Measurements from ENCODE around the gene VILL.

Gene VILL

GRCh38 chr3:37995652-37996641, 5.4 kb downstream of the VILL start:
- Histone ChIP-seq H2AFZ (ENCODE audit: low read depth, low read length) (no peak overlapping the region), H3K36me3 (ENCODE audit: control insufficient read depth in 1 of 2, insufficient read depth in 2 of 2, low read depth in 1 of 2, low read length in 2 of 2) (peaks cover 3 to 32% of the 10 kb centered on the region in 2 experiments), H3K4me1 (ENCODE audit: control insufficient read depth, insufficient read depth, low read depth, low read length) (peaks cover 19% of the 10 kb centered on the region), H3K79me1 (replicated peaks; ENCODE audit: low read length, poor library complexity, severe bottlenecking) (no peaks in the 10 kb centered on the region), H3K4me3 (ENCODE audit: insufficient read depth in 1 of 2, low read depth in 1 of 2, low read length in 2 of 2) (no peak overlapping the region), H3K9ac (ENCODE audit: low read length) (no peak overlapping the region), H3K4ac (ENCODE audit: low read depth in 1 of 2, low read length in 2 of 2) (no peak overlapping the region), H2BK5ac (ENCODE audit: low read depth, low read length, poor library complexity, severe bottlenecking) (no peak overlapping the region), H2AK5ac (ENCODE audit: low read length, severe bottlenecking) (no peak overlapping the region), H4K91ac (ENCODE audit: low read length) (no peak overlapping the region), H3K23ac (ENCODE audit: low read length in 2 of 2) (no peak overlapping the region), H3K4me2 (ENCODE audit: low read length, poor library complexity, severe bottlenecking) (no peak overlapping the region), H2BK12ac (ENCODE audit: low read length in 2 of 2) (no peak overlapping the region), H3K9me3 (ENCODE audit: control insufficient read depth, low read length) (no peaks in the 10 kb centered on the region), H3K27me3 (ENCODE audit: control insufficient read depth in 1 of 2, insufficient read depth in 1 of 2, low read length in 2 of 2) (peaks cover 0 to 24% of the 10 kb centered on the region in 2 experiments), H3K27ac (ENCODE audit: low read length, poor library complexity, severe bottlenecking) (no peak overlapping the region), H2BK15ac (ENCODE audit: low read depth, poor library complexity, severe bottlenecking) (no peak overlapping the region), H3K14ac (ENCODE audit: low read length in 2 of 2) (peak overlapping the region in 1 of 2 experiments; percentile 41), H3K18ac (ENCODE audit: low read depth in 1 of 2, low read length in 2 of 2) (no peak overlapping the region), H2BK120ac (ENCODE audit: low read depth, low read length) (no peak overlapping the region), H4K8ac (ENCODE audit: low read length) (no peak overlapping the region)
- WGBS = 90% methylated on average over 10 of the region's 10 CpGs
- no peak for DNase-seq

GRCh38 chr3:37996785-37997301, 6.3 kb downstream of the VILL start:
- Histone ChIP-seq H3K36me3 (ENCODE audit: control insufficient read depth in 1 of 2, insufficient read depth in 2 of 2, low read depth in 1 of 2, low read length in 2 of 2) (peaks cover 7 to 39% of the 10 kb centered on the region in 2 experiments), H4K8ac (ENCODE audit: low read length) (no peak overlapping the region), H3K27ac (ENCODE audit: low read length, poor library complexity, severe bottlenecking) (no peak overlapping the region), H3K14ac (ENCODE audit: low read length in 2 of 2) (no peak overlapping the region), H3K4ac (ENCODE audit: low read depth in 1 of 2, low read length in 2 of 2) (no peak overlapping the region), H4K91ac (ENCODE audit: low read length) (no peak overlapping the region), H3K27me3 (ENCODE audit: control insufficient read depth in 1 of 2, insufficient read depth in 1 of 2, low read length in 2 of 2) (peaks cover 0 to 15% of the 10 kb centered on the region in 2 experiments), H3K23ac (ENCODE audit: low read length in 2 of 2) (no peak overlapping the region), H2BK15ac (ENCODE audit: low read depth, poor library complexity, severe bottlenecking) (no peak overlapping the region), H3K9ac (ENCODE audit: low read length) (no peak overlapping the region), H2BK120ac (ENCODE audit: low read depth, low read length) (no peak overlapping the region), H3K79me1 (replicated peaks; ENCODE audit: low read length, poor library complexity, severe bottlenecking) (no peaks in the 10 kb centered on the region), H2AFZ (ENCODE audit: low read depth, low read length) (no peak overlapping the region), H3K4me1 (ENCODE audit: control insufficient read depth, insufficient read depth, low read depth, low read length) (peaks cover 19% of the 10 kb centered on the region), H2BK5ac (ENCODE audit: low read depth, low read length, poor library complexity, severe bottlenecking) (no peak overlapping the region), H2AK5ac (ENCODE audit: low read length, severe bottlenecking) (no peak overlapping the region), H3K4me2 (ENCODE audit: low read length, poor library complexity, severe bottlenecking) (no peak overlapping the region), H2BK12ac (ENCODE audit: low read length in 2 of 2) (no peak overlapping the region), H3K18ac (ENCODE audit: low read depth in 1 of 2, low read length in 2 of 2) (no peak overlapping the region), H3K4me3 (ENCODE audit: insufficient read depth in 1 of 2, low read depth in 1 of 2, low read length in 2 of 2) (no peak overlapping the region), H3K9me3 (ENCODE audit: control insufficient read depth, low read length) (no peaks in the 10 kb centered on the region)
- 48% methylated on average over 7 of the region's 7 CpGs for WGBS
- peak; percentile 76 for DNase-seq

- no peak overlapping the region for H4K91ac ChIP-seq (ENCODE audit: low read length)
- H4K8ac ChIP-seq (ENCODE audit: low read length) = no peak overlapping the region
- H2BK5ac ChIP-seq (ENCODE audit: low read depth, low read length, poor library complexity, severe bottlenecking) = no peak overlapping the region
- no peak for DNase-seq
- peaks cover 7 to 44% of the 10 kb centered on the region in 2 experiments for H3K36me3 ChIP-seq (ENCODE audit: control insufficient read depth in 1 of 2, insufficient read depth in 2 of 2, low read depth in 1 of 2, low read length in 2 of 2)
- H3K79me1 ChIP-seq (replicated peaks; ENCODE audit: low read length, poor library complexity, severe bottlenecking) = no peaks in the 10 kb centered on the region
- H2AK5ac ChIP-seq (ENCODE audit: low read length, severe bottlenecking) = no peak overlapping the region
- no peaks in the 10 kb centered on the region for H3K9me3 ChIP-seq (ENCODE audit: control insufficient read depth, low read length)
- peaks cover 19% of the 10 kb centered on the region for H3K4me1 ChIP-seq (ENCODE audit: control insufficient read depth, insufficient read depth, low read depth, low read length)
- no peak overlapping the region for H3K23ac ChIP-seq (ENCODE audit: low read length in 2 of 2)
- no peak overlapping the region for H3K18ac ChIP-seq (ENCODE audit: low read depth in 1 of 2, low read length in 2 of 2)
- no peak overlapping the region for H3K14ac ChIP-seq (ENCODE audit: low read length in 2 of 2)
- H3K27me3 ChIP-seq (ENCODE audit: control insufficient read depth in 1 of 2, insufficient read depth in 1 of 2, low read length in 2 of 2) = peaks cover 0 to 10% of the 10 kb centered on the region in 2 experiments
- no peak overlapping the region for H2AFZ ChIP-seq (ENCODE audit: low read depth, low read length)
- H3K4ac ChIP-seq (ENCODE audit: low read depth in 1 of 2, low read length in 2 of 2) = no peak overlapping the region
- no peak overlapping the region for H3K27ac ChIP-seq (ENCODE audit: low read length, poor library complexity, severe bottlenecking)
- no peak overlapping the region for H2BK15ac ChIP-seq (ENCODE audit: low read depth, poor library complexity, severe bottlenecking)
- no peak overlapping the region for H3K4me3 ChIP-seq (ENCODE audit: insufficient read depth in 1 of 2, low read depth in 1 of 2, low read length in 2 of 2)
- H3K4me2 ChIP-seq (ENCODE audit: low read length, poor library complexity, severe bottlenecking) = no peak overlapping the region
- WGBS = 97% methylated on average over 10 of the region's 10 CpGs
- H2BK12ac ChIP-seq (ENCODE audit: low read length in 2 of 2) = peak overlapping the region in 1 of 2 experiments; percentile 4
- no peak overlapping the region for H3K9ac ChIP-seq (ENCODE audit: low read length)
- H2BK120ac ChIP-seq (ENCODE audit: low read depth, low read length) = no peak overlapping the region
Observed at GRCh38 chr3:37997342-37997741, 6.8 kb downstream of the VILL start.

- Histone ChIP-seq H3K9ac (ENCODE audit: low read length) (peak overlapping the region; percentile 90), H2BK120ac (ENCODE audit: low read depth, low read length) (no peak overlapping the region), H3K4me1 (ENCODE audit: control insufficient read depth, insufficient read depth, low read depth, low read length) (peaks cover 19% of the 10 kb centered on the region), H3K14ac (ENCODE audit: low read length in 2 of 2) (no peak overlapping the region), H2AK5ac (ENCODE audit: low read length, severe bottlenecking) (no peak overlapping the region), H3K18ac (ENCODE audit: low read depth in 1 of 2, low read length in 2 of 2) (no peak overlapping the region), H3K36me3 (ENCODE audit: control insufficient read depth in 1 of 2, insufficient read depth in 2 of 2, low read depth in 1 of 2, low read length in 2 of 2) (peaks cover 7 to 50% of the 10 kb centered on the region in 2 experiments), H2BK5ac (ENCODE audit: low read depth, low read length, poor library complexity, severe bottlenecking) (no peak overlapping the region), H3K9me3 (ENCODE audit: control insufficient read depth, low read length) (no peaks in the 10 kb centered on the region), H3K23ac (ENCODE audit: low read length in 2 of 2) (no peak overlapping the region), H2BK15ac (ENCODE audit: low read depth, poor library complexity, severe bottlenecking) (no peak overlapping the region), H3K27me3 (ENCODE audit: control insufficient read depth in 1 of 2, insufficient read depth in 1 of 2, low read length in 2 of 2) (peaks cover 0 to 7% of the 10 kb centered on the region in 2 experiments), H2BK12ac (ENCODE audit: low read length in 2 of 2) (peak overlapping the region in 1 of 2 experiments; percentile 45), H3K4me3 (ENCODE audit: insufficient read depth in 1 of 2, low read depth in 1 of 2, low read length in 2 of 2) (no peak overlapping the region), H4K8ac (ENCODE audit: low read length) (peak overlapping the region; percentile 83), H3K4ac (ENCODE audit: low read depth in 1 of 2, low read length in 2 of 2) (peak overlapping the region in 1 of 2 experiments; percentile 27), H2AFZ (ENCODE audit: low read depth, low read length) (no peak overlapping the region), H3K79me1 (replicated peaks; ENCODE audit: low read length, poor library complexity, severe bottlenecking) (no peaks in the 10 kb centered on the region), H3K27ac (ENCODE audit: low read length, poor library complexity, severe bottlenecking) (no peak overlapping the region), H3K4me2 (ENCODE audit: low read length, poor library complexity, severe bottlenecking) (no peak overlapping the region), H4K91ac (ENCODE audit: low read length) (no peak overlapping the region)
- DNase-seq = no peak
- WGBS = 95% methylated on average over 6 of the region's 6 CpGs
Observed at GRCh38 chr3:37997791-37998370, 7.3 kb downstream of the VILL start.
